Tibial artery (tissue), 4 donors: ENCODE data around the gene SKAP1.

ENCODE experiments used
- DNase-seq, 2 donors: peaks; one replicate each; pipeline ENCODE4 v3.0.0-alpha.2; 2019
- H3K27ac ChIP-seq, 2 donors: fragments of 200-600 bp; sonication (generic) in 1 of 2; 1 replicate in 1 of 2; 2 replicates in 1 of 2; pipeline ENCODE4 v1.5.1; 2018 to 2019; ENCODE audit warnings: mild to moderate bottlenecking in 1 of 2
- H3K27me3 ChIP-seq, 2 donors: fragments of 200-600 bp; sonication (generic) in 1 of 2; one replicate each; pipeline versions ENCODE4 v1.5.1 to v1.6.0; 2016 to 2019
- H3K36me3 ChIP-seq, 3 donors: fragments of 200-600 bp; sonication (generic) in 2 of 3; one replicate each; pipeline ENCODE4 v1.5.1; 2016 to 2019; ENCODE audit warnings: mild to moderate bottlenecking in 2 of 3
- H3K4me1 ChIP-seq, 4 donors: fragments of 200-600 bp; sonication (generic) in 2 of 4; 1 replicate in 3 of 4; 2 replicates in 1 of 4; pipeline ENCODE4 v1.5.1; 2016 to 2019
- H3K4me3 ChIP-seq, 2 donors: fragments of 200-600 bp; sonication (generic) in 1 of 2; 1 replicate in 1 of 2; 2 replicates in 1 of 2; pipeline ENCODE4 v1.5.1; 2018 to 2019; ENCODE audit warnings: mild to moderate bottlenecking in 2 of 2
- H3K9me3 ChIP-seq, 3 donors: fragments of 200-600 bp; sonication (generic) in 1 of 3; one replicate each; pipeline ENCODE4 v1.5.1; 2016 to 2019
- intact Hi-C: fragments of 100-400 bp; cut with DNase I; formaldehyde crosslinking; loops from one replicate; pipeline ENCODE4 v1.15.0; 2023; ENCODE audit warnings: low total_unique reads
- TF ChIP-seq, protein P1 (sequence below), 2 experiments: fragments of 200-600 bp in 1 of 2; fragments of 450-650 bp in 1 of 2; IDR thresholded peaks; one replicate each; pipeline ENCODE4 v1.5.1; 2017 to 2019; ENCODE audit warnings: antibody characterized with exemption in 2 of 2, mild to moderate bottlenecking in 1 of 2, moderate library complexity in 1 of 2

Gene SKAP1

DNA sequence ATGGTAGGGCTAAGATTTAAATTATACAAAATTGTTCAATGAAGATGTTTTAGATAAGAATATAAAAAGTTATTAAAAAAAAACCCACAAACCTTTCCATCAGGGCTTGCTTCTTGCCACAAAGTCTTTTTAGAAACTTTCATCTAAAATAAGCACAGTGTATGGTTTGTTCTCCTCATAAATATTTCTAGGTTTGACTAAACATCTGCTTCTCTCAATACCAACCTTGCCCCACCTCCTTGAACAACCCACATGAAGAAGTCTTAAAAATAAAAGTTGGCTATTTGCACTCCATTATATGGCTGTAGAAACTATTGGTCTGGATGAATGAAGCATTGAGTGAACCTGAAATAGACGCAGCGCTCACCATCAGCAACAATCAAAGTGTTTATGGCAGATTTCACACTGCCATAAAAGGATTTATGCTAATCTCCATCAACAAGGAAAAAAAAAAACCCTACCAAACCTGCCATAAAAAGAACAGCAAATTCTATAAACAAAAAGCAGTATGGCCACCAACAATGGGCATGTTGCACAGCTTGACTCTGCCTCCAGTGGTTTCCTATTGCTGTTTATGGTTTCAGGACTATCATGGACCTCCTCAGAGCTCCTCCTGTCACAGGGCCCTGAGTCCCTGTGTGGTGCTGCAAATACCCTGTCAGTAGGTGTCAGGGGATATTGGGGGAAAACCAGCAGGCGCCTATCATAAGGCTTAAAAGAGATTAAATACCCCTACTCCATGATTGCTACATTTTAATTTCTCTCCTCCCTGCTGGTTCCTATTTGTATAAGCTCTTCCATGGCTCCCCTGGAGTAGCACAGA, 284.8 kb downstream of the SKAP1 start:
- no peak for DNase-seq
- H3K36me3 ChIP-seq = no peaks in the 10 kb centered on the region
- H3K9me3 ChIP-seq = no peaks in the 10 kb centered on the region
- H3K27me3 ChIP-seq = peaks cover 0 to 53% of the 10 kb centered on the region in 2 donors
- no peak overlapping the region for H3K4me3 ChIP-seq
- TF ChIP-seq, protein P1, sequence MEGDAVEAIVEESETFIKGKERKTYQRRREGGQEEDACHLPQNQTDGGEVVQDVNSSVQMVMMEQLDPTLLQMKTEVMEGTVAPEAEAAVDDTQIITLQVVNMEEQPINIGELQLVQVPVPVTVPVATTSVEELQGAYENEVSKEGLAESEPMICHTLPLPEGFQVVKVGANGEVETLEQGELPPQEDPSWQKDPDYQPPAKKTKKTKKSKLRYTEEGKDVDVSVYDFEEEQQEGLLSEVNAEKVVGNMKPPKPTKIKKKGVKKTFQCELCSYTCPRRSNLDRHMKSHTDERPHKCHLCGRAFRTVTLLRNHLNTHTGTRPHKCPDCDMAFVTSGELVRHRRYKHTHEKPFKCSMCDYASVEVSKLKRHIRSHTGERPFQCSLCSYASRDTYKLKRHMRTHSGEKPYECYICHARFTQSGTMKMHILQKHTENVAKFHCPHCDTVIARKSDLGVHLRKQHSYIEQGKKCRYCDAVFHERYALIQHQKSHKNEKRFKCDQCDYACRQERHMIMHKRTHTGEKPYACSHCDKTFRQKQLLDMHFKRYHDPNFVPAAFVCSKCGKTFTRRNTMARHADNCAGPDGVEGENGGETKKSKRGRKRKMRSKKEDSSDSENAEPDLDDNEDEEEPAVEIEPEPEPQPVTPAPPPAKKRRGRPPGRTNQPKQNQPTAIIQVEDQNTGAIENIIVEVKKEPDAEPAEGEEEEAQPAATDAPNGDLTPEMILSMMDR (IDR thresholded peaks at IDR 0.05) = no peak
- H3K4me1 ChIP-seq = no peaks in the 10 kb centered on the region
- intact Hi-C loops = no loop called here
- H3K27ac ChIP-seq = no peak overlapping the region

DNA sequence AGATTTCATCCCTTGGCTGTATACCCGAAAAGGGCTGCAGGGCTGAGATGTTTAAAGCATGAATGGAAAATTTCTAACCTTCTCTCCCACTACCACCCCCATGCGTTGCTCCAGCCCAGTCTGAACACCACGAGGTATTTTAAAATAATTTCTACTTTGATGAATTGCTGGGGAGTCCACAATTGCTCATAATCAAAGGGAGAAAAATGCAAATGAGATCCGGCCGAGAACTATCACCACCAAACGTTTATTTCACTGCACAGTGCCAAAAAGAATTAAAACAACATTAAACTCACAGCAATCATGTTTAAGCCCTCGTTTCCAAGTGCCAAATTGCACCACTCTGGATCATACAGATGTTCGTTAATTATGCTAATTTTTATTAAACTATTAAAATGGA, 285.8 kb downstream of the SKAP1 start:
- Histone ChIP-seq H3K27ac (no peak overlapping the region), H3K9me3 (no peaks in the 10 kb centered on the region), H3K27me3 (peaks cover 0 to 45% of the 10 kb centered on the region in 2 donors), H3K4me3 (no peak overlapping the region), H3K36me3 (no peaks in the 10 kb centered on the region), H3K4me1 (no peaks in the 10 kb centered on the region)
- intact Hi-C loops = no loop called here
- no peak for DNase-seq
- TF ChIP-seq, protein P1 (IDR thresholded peaks at IDR 0.05) = no peak

GRCh38 chr17:48143629-48144028, 286.4 kb downstream of the SKAP1 start:
- no peak for DNase-seq
- peaks cover 0 to 41% of the 10 kb centered on the region in 2 donors for H3K27me3 ChIP-seq
- H3K36me3 ChIP-seq = no peaks in the 10 kb centered on the region
- intact Hi-C loops = no loop called here
- TF ChIP-seq, protein P1 (IDR thresholded peaks at IDR 0.05) = no peak
- H3K4me1 ChIP-seq = no peaks in the 10 kb centered on the region
- H3K27ac ChIP-seq = no peak overlapping the region
- H3K4me3 ChIP-seq = no peak overlapping the region
- no peaks in the 10 kb centered on the region for H3K9me3 ChIP-seq

DNA sequence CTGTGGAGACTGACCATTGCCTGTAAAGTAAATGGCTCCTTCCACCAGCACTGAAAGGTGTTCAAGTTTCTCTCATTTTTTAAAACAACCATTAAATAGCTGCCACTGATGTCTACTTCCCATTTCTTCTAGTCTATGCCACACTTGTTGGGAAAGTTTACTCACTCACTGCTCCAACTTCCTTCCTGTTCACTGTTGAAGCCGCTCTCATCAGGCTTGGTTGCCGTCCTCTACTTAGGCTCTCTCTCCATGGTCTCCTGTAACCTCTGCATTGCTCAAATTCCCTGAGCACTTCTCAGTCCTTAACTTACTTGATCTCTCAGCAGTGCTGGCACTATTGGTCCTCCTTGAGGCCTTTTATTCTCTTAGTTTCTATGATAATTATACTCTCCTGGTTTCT, 290.1 kb downstream of the SKAP1 start:
- Histone ChIP-seq H3K4me3 (no peak overlapping the region), H3K36me3 (no peaks in the 10 kb centered on the region), H3K27ac (no peak overlapping the region), H3K9me3 (no peaks in the 10 kb centered on the region), H3K27me3 (peaks cover 0 to 25% of the 10 kb centered on the region in 2 donors), H3K4me1 (no peaks in the 10 kb centered on the region)
- no peak for DNase-seq
- intact Hi-C loops = no loop called here
- TF ChIP-seq, protein P1 (IDR thresholded peaks at IDR 0.05) = no peak

GRCh38 chr17:48137656-48138055, 292.4 kb downstream of the SKAP1 start:
- H3K27ac ChIP-seq = no peak overlapping the region
- H3K27me3 ChIP-seq = peaks cover 0 to 11% of the 10 kb centered on the region in 2 donors
- no peaks in the 10 kb centered on the region for H3K4me1 ChIP-seq
- DNase-seq = no peak
- intact Hi-C loops = no loop called here
- no peak overlapping the region for H3K4me3 ChIP-seq
- no peaks in the 10 kb centered on the region for H3K36me3 ChIP-seq
- H3K9me3 ChIP-seq = no peaks in the 10 kb centered on the region
- TF ChIP-seq, protein P1 (IDR thresholded peaks at IDR 0.05) = no peak
